ENCODE measurements around the gene UPK2. TPM values are rescaled to one million over a fixed set of nuclear protein-coding genes. Genes with fewer than 3 reads are reported as not detected.
A peak's percentile ranks its signal among the peaks of the same experiment; 100 is the strongest.

UPK2 gene
- total and polyA plus RNA-seq, 2 of the 13 experiments (the other 11 are each of a cell fraction or from before 2014, with no cell fraction given), result not detected

DNA sequence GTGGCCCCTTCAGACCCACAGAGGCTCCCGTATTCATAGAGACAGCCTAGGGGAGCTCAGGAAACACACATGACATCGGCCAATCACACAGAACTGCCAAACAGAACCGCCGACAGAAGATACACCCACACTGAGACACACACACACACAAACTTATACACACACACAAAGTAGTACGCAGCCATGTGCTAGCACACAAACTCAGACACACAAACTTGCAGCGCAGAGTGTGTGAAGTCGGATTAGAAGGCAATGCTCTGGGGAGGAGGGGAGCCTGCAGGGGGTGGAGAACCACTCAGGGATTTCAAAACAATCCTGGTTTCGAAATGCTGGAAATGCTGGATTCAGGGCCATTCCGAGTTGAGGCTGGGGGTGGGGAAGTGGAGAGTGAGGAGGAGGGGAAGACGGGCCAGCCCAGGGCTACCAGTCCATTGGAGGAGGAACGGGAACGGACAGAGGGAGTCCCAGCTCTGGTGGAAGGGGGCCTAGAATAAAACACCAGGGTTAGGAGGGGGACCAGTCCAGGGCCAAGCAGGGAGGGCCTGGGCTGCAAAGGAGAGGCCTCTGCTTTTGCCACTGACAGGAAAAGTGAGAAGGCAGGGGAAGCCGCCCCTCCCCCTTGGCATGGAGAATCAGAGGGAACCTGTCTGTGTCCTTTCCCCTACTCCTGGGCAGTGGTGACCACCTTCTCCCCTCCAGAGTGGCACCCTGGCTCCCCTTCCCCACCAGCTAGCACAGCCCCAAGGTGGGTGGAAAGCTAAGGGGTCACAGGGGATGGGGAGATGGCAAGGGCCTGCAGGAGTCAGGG is 34.8 kb upstream of the UPK2 start (continued):
- TF ChIP-seq, protein P1, sequence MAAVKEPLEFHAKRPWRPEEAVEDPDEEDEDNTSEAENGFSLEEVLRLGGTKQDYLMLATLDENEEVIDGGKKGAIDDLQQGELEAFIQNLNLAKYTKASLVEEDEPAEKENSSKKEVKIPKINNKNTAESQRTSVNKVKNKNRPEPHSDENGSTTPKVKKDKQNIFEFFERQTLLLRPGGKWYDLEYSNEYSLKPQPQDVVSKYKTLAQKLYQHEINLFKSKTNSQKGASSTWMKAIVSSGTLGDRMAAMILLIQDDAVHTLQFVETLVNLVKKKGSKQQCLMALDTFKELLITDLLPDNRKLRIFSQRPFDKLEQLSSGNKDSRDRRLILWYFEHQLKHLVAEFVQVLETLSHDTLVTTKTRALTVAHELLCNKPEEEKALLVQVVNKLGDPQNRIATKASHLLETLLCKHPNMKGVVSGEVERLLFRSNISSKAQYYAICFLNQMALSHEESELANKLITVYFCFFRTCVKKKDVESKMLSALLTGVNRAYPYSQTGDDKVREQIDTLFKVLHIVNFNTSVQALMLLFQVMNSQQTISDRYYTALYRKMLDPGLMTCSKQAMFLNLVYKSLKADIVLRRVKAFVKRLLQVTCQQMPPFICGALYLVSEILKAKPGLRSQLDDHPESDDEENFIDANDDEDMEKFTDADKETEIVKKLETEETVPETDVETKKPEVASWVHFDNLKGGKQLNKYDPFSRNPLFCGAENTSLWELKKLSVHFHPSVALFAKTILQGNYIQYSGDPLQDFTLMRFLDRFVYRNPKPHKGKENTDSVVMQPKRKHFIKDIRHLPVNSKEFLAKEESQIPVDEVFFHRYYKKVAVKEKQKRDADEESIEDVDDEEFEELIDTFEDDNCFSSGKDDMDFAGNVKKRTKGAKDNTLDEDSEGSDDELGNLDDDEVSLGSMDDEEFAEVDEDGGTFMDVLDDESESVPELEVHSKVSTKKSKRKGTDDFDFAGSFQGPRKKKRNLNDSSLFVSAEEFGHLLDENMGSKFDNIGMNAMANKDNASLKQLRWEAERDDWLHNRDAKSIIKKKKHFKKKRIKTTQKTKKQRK (IDR thresholded peaks at IDR 0.05; ENCODE audit: low read length), result no peak
- TF ChIP-seq, protein P2, sequence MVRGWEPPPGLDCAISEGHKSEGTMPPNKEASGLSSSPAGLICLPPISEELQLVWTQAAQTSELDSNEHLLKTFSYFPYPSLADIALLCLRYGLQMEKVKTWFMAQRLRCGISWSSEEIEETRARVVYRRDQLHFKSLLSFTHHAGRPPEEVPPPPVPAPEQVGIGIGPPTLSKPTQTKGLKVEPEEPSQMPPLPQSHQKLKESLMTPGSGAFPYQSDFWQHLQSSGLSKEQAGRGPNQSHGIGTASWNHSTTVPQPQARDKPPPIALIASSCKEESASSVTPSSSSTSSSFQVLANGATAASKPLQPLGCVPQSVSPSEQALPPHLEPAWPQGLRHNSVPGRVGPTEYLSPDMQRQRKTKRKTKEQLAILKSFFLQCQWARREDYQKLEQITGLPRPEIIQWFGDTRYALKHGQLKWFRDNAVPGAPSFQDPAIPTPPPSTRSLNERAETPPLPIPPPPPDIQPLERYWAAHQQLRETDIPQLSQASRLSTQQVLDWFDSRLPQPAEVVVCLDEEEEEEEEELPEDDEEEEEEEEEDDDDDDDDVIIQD (CRISPR knock-in tag; IDR thresholded peaks at IDR 0.05; ENCODE audit: low read depth), result peak; percentile 66; the same call in 1 of the 2 replicates
- TF ChIP-seq ZNF724P (CRISPR knock-in tag; IDR thresholded peaks at IDR 0.05; ENCODE audit: borderline replicate concordance) (0 out of 2 replicates have a peak, but pooled peaks have one; percentile 12), KLF13 (CRISPR knock-in tag; IDR thresholded peaks at IDR 0.05) (no peak), RFX3 (CRISPR knock-in tag; IDR thresholded peaks at IDR 0.05) (no peak), PCBP1 (IDR thresholded peaks at IDR 0.05; ENCODE audit: borderline replicate concordance, low read depth, low read length) (no peak), ZNF782 (CRISPR knock-in tag; IDR thresholded peaks at IDR 0.05; ENCODE audit: borderline replicate concordance) (no peak), YEATS2 (CRISPR knock-in tag; IDR thresholded peaks at IDR 0.05; ENCODE audit: borderline replicate concordance) (peak; percentile 40; the same call in 1 of the 2 replicates), SETDB1 (CRISPR knock-in tag; IDR thresholded peaks at IDR 0.05; ENCODE audit: borderline replicate concordance) (no peak), ZNF563 (CRISPR knock-in tag; IDR thresholded peaks at IDR 0.05) (no peak), ZBTB7B (CRISPR knock-in tag; IDR thresholded peaks at IDR 0.05) (peak; percentile 57), PHB2 (IDR thresholded peaks at IDR 0.05; ENCODE audit: partially characterized antibody) (no peak), ZNF44 (CRISPR knock-in tag; IDR thresholded peaks at IDR 0.05) (no peak), ZEB1 (IDR thresholded peaks at IDR 0.05; ENCODE audit: insufficient replicate concordance, low read depth) (no peak), ZFX (CRISPR knock-in tag; IDR thresholded peaks at IDR 0.05; ENCODE audit: low read depth) (peak; percentile 52), CHD2 (IDR thresholded peaks at IDR 0.05; ENCODE audit: low read depth, low read length) (peak; percentile 78), ZBTB21 (CRISPR knock-in tag; IDR thresholded peaks at IDR 0.05) (no peak), CAMTA2 (CRISPR knock-in tag; IDR thresholded peaks at IDR 0.05; ENCODE audit: borderline replicate concordance) (no peak), ZBTB7A (CRISPR knock-in tag; IDR thresholded peaks at IDR 0.05) (peak; percentile 61; the same call in 1 of the 2 replicates), SIX1 (CRISPR knock-in tag; IDR thresholded peaks at IDR 0.05; ENCODE audit: borderline replicate concordance) (0 out of 2 replicates have a peak, but pooled peaks have one; percentile 32), ZNF17 (CRISPR knock-in tag; IDR thresholded peaks at IDR 0.05) (no peak), ZNF615 (CRISPR knock-in tag; IDR thresholded peaks at IDR 0.05; ENCODE audit: borderline replicate concordance) (0 out of 2 replicates have a peak, but pooled peaks have one; percentile 65), FOXA1 (IDR thresholded peaks at IDR 0.05) (no peak), FOXA1 (CRISPR knock-in tag; IDR thresholded peaks at IDR 0.05) (0 out of 2 replicates have a peak, but pooled peaks have one; percentile 10)
- TF ChIP-seq, protein P3, sequence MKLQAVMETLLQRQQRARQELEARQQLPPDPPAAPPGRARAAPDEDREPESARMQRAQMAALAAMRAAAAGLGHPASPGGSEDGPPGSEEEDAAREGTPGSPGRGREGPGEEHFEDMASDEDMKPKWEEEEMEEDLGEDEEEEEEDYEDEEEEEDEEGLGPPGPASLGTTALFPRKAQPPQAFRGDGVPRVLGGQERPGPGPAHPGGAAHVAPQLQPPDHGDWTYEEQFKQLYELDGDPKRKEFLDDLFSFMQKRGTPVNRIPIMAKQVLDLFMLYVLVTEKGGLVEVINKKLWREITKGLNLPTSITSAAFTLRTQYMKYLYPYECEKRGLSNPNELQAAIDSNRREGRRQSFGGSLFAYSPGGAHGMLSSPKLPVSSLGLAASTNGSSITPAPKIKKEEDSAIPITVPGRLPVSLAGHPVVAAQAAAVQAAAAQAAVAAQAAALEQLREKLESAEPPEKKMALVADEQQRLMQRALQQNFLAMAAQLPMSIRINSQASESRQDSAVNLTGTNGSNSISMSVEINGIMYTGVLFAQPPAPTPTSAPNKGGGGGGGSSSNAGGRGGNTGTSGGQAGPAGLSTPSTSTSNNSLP (IDR thresholded peaks at IDR 0.05; ENCODE audit: low read depth, low read length), result peak; percentile 16; the same call in 1 of the 2 replicates

All from HepG2 (cell line).